NCI-H82 (cell line): ENCODE measurements around the gene SUV39H1.
"Not testable (repeated sequence)": the region's sequence is repeated elsewhere in the genome, so short reads cannot be mapped to it uniquely, and the experiment has no call there.

Source experiments
- DNase-seq: peaks from one replicate; lab custom pipeline; 2025; lab: John Stamatoyannopoulos, UW

The SUV39H1 gene

DNA sequence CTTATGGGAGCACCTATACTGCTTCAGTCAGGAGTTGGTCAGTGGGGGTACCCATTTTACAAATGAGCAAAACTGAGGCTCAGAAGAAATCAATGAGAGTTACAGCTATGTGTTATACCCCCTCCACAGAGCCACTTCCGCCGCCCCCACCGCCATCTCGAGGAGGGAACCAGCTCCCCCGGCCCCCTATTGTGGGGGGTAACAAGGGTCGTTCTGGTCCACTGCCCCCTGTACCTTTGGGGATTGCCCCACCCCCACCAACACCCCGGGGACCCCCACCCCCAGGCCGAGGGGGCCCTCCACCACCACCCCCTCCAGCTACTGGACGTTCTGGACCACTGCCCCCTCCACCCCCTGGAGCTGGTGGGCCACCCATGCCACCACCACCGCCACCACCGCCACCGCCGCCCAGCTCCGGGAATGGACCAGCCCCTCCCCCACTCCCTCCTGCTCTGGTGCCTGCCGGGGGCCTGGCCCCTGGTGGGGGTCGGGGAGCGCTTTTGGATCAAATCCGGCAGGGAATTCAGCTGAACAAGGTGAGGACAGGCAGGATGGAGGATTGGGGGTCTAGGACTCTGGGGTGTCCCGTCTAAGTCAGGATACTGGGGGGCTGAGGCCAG is 7.9 kb upstream of the SUV39H1 start:
- DNase-seq: no peak

DNA sequence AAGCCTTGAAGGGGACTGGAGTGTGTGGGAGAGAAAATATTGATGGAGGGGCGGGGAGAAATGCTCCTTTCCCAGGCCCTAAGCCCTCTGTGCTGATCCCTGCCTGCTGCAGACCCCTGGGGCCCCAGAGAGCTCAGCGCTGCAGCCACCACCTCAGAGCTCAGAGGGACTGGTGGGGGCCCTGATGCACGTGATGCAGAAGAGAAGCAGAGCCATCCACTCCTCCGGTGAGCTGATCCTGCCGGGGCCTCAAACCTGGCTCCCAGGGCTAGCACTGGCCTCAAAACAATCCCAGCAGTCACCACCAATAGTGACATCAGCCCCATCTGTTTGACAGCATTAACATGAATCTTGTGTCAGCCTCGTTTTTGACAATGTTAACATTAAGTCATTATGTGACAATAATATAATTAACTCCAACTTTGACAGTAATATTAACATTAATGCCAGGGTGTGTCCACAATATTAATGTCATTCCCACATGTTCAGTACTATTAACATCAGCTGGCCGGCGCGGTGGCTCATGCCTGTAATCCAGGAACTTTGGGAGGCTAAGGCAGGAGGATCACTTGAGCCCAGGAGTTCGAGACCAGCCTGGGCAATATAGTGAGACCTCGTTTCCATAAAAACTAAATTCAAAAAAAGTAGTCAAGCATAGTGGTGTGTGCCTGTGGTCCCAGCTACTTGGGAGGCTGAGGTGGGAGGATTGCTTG is 7.2 kb upstream of the SUV39H1 start:
- DNase-seq: peak; percentile 48

DNA sequence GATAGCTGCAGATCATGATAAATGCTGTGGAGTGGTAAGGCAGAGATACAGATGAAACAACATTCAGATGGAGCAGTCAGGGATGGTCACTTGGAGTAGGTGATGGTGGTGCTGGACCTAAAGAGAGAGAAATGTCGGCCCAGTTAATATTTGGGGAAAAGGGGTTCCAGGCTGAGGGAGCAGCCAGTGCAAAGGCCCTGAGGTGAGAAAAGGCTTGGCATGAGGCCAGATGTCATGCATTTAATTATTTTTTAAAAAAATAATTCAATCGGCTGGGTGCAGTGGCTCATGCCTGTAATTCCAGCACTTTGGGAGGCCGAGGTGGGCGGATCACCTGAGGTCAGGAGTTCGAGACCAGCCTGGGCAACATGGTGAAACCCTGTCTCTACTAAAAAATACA is 4.8 kb upstream of the SUV39H1 start:
- DNase-seq: not testable (repeated sequence)

DNA sequence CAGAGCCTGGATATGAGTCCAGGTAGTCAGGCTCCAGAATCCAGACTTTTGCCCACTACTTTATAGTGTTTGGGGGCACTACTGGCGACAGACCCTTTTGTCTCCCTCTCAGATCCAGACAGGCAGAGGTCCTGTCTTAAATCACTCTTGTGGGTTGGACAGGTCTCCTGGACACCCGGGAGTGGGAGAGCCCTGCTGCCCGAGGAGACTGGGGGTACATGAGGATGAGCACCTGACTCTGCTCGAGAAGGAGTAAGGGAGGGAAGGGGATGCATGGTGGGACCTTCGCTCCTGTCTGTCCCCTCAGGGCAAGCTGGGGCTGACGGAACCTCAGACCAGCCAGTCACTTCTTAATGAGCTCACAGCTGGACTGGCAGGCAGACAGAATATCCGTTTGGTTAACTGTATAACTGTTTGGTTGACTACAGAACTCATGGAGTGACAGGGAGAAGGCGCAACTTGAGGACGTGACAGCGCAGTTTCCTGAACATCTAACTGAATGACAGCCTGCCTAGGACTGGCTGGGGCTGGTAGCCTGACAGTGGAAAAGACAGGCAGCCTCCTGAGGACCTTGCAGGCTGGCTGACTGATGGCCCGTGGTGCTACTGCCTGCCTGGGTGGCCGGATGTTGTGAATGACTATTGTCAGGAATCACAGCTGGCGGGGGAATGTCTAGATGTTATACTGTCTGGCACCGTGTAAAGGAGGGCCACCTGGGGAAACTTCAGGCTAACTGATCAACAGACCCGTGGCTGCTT is 1.6 kb upstream of the SUV39H1 start:
- DNase-seq: no peak

DNA sequence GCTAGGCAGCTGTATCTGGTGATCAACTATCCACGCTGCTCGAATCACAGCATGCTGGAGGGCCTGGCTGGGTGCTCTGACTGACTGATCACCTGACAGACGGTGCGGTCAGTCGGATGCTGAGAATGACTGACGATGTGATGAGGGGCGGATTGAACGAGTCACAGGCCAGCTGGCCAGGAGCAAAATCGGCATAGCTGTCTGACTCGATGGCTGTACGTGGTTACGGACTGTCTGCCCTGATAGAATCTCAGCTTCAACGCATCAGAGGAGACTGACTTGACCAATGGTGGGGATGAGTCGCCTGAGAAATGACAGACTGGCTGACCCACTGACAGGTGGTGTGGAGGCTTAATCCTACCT is 1.0 kb upstream of the SUV39H1 start:
- DNase-seq: peak; percentile 79

DNA sequence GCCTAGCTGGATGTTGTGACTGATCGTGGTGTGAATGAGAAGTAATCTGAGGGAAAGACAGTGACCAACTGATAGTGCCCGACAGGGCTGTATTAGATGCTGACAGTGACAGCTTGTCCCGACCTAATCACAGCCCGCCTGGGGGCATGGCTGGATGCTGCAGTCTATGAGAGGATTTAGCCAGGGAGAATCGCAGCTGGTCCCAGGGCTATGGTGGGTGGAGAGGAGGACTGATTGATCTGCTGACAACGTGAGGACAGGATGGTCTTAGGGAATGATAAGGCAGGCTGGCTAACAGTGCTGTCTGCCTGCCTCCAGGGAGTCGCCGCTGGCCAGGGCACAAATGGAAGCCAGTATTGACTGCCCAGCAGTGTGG is 621 bp upstream of the SUV39H1 start:
- DNase-seq: peak; percentile 85

DNA sequence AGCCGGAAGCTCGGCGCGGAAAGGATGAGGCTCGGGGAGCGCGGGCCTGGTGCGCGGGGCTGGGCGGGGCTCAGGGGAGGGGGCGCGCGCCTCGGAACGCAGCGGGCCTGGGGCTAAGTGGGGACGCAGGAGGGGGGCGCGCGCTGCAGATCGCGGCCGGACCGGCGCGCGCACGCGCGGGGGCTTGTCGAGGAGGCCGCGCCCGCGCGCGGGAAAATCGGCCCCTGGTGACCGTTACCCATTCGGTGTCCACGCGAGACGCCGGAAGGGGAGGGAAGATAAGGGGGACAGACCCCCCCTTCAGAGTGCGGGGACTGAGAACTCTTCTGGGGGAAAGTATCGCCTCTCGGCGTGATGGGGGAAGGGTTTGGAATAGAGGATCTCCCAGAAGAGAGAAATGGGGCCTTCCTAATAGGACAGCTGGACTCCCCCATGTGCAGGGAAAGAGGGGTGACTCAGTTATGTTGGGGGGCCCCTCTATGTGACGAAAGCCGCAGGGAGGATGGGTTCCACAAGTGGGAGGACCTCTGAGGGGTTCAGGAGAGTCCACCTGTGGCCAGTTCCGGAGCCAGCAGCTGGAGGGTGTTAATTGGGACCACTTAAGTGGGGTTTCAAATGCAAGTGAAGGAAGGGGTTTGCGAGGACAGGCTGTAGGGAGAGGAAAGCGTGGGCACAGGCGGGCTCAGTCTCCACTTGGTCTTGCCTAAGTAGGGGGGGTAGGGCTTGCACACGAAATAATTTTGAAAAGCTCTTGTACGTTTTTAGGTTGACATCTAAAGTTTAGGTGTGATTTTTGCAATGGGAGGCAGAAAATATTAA is 584 bp downstream of the SUV39H1 start:
- DNase-seq: peak; percentile 87

DNA sequence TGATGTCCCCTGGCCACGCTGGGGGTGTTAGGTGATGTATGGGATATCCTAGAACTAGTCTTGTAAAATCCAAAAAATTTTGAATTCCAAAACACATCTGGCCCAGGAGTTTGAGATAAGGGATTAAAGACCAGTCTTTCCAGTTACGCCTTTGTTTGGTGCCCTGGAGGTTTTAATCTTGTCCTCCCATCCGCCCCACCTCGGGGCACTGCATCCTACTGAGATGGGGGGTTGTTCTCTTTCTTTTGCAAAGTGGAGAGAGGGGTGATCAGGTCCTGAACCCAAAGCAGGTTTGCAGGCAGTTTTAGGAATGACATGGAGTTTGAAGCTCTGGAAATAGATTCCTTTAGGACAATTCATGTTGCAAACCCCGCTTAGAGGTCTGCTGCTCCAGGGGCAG is 1.8 kb downstream of the SUV39H1 start:
- no peak for DNase-seq

DNA sequence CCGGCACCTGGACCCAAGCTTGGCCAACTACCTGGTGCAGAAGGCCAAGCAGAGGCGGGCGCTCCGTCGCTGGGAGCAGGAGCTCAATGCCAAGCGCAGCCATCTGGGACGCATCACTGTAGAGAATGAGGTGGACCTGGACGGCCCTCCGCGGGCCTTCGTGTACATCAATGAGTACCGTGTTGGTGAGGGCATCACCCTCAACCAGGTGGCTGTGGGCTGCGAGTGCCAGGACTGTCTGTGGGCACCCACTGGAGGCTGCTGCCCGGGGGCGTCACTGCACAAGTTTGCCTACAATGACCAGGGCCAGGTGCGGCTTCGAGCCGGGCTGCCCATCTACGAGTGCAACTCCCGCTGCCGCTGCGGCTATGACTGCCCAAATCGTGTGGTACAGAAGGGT is 3.7 kb downstream of the SUV39H1 start:
- no peak for DNase-seq

DNA sequence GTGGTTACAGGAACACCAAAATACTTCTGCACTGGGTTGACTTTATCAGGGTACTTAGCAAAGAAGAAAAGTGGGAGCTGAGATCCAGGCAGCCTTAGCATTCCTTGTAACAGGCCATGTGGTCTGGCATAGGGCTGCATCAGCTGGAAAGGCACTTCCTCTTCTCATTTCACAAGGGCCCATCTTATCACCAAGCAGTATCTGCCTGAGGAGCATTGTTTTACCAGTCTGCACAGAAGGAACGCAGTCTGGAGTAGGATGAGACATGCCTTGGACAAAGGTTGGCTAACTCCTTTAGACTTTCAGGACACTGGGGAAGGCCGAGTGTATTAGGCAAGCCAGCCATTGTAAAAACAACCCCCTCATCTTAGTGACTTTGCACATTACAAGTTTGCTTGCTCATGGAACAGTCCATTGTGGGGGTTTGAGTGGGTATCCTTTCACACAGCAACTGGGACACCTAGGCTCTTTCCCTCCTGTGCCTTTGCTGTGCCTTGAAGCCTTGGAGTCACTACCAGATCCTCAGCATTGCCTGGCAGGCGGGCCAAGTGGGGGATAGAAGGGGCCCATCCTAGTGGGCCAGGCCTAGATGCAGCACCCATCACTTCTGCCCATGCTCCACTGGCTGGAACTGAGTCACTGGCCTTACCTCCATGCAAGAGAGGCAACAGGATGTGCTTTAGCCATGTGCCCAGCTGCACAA is 4.6 kb downstream of the SUV39H1 start:
- DNase-seq: no peak

DNA sequence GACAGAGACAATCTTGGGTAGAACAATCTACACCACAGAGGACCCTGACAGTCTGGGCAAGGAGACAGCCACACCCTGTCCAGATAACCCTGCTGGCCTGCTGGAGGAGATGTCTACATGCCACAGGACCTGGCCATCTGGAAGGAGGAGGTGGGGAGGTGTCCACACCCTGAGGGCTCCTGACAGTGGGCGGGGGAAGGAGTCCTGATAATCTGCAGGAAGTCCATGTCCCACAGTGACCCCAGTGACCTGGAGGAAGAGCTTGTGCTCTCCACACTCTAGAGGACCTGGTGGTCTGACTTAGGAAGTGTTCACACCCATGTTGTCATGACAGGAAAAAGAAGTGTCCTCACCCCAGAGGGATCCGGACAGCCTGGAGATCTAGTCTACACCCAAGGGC is 5.5 kb downstream of the SUV39H1 start:
- DNase-seq: no peak

DNA sequence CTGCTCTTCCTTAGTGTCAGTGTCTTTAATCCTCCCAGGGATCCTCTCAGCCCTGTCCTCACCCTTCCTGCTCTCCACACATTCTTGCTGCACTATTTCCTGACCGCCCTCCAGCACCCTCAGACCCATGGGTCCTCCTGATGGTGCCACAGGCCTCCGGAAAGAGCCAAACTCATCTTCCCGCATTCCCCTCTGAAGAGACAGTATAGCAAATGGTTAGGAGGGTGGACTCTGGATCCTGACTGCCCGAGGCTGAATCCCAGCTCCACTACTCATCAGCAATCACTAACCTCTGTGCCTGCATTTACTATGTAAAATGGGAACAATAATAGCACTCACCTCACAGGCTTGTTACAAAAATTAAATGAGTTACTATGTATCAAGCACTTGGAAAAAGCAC is 6.2 kb downstream of the SUV39H1 start:
- no peak for DNase-seq

DNA sequence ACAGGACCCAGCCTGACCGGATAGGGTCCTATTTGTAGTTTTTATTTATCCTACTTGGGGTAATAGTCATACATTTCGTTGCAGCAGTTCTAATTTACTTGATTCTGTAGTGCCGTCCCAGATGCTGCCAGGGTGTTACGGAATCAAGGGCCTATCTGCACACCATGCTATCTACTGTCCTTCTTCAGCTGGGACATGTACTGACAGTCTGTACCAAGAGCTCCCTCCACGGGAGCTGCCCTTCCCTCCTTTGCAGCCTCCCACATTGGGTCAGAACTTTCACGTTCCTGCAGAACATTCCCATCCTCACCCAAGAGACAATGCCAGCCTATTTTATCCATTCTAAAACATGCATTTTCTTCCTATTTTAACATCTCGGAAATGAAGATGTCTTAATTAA is 6.7 kb downstream of the SUV39H1 start:
- DNase-seq: no peak

DNA sequence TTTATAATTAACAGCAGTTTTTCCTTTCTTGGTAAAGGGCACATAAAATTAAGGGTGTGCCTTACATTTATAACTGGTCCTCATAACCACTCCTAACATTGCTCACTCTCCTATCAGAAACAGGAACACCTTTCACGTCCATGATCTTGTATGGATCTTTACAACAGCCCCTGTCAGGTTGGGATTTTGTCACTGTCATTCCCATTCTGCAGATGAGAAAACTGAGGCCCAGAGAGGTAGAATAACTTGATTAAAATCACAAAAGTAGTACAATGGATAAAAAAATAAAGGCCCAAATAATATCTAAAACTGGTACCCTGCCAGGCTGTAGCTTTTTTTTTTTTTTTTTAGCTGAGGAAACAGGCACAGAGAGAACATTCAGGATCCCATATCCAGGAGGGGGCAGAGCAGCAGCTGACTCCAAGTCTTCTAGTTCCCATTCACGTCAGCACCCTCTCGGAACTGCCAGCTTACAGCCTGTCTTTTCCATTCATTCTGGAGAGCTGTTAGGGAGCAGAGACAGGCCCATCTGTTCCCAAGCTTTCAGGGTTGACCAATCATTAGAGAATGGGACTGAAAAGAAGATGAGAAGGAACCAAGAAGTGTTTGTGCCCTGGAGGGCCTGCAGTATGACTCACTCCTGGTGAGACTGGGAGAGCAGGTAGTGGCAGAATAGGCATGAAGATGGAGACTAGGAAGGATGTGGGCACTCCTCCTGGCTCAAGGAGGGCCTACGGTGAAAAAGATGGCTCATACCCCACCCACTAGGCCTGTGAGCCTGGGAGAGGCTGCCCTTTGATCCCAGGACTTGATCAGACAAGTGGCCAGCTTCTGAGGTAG is 7.3 kb downstream of the SUV39H1 start:
- no peak for DNase-seq

DNA sequence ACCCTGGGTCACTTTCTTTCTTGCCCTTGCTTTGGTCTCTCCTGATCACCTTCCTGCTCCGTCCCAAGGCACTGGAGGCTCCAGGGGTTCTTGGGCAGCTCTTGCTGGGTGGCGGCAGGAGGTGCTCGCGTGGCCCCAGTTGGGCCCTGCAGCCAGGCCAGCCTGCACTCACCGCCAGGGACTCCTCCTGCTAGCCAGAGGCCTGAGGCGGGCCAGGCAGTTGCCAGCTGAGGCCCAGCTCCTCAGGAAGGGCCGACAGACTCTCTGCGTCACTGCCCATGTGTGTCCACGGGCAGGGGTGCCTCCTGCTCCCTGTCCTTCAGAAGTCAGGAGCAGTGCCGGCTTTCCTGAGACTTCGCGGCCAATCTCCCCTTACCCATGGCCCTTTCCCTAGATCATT is 9.3 kb downstream of the SUV39H1 start:
- DNase-seq: no peak

DNA sequence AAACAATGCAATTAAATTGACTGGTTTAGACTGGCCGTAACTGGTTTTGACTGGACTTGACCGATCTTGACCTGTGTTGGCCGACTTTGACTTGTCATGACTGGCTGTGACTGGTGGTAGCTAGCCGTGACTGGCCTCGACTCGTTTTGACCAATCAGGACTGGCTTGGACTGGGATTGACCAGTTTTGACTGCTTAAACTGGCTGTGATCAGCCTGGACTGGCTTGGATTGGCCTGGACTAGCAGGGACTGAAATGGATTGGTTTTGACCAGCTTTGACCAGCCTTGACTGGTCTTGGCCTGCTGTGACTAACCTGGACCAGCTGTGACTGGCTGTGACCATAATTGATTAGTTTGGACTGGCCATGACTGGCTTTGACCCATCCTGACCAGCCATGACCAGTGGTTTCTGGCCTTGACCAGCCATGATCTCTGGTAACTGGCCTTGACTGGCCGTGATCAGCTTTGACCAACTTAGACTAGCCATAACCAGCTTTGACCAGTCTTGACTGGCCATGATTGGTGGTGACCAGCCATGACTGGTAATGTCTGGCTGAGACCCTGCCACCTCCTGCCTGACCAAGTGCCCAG is 13.1 kb downstream of the SUV39H1 start:
- DNase-seq: no peak

DNA sequence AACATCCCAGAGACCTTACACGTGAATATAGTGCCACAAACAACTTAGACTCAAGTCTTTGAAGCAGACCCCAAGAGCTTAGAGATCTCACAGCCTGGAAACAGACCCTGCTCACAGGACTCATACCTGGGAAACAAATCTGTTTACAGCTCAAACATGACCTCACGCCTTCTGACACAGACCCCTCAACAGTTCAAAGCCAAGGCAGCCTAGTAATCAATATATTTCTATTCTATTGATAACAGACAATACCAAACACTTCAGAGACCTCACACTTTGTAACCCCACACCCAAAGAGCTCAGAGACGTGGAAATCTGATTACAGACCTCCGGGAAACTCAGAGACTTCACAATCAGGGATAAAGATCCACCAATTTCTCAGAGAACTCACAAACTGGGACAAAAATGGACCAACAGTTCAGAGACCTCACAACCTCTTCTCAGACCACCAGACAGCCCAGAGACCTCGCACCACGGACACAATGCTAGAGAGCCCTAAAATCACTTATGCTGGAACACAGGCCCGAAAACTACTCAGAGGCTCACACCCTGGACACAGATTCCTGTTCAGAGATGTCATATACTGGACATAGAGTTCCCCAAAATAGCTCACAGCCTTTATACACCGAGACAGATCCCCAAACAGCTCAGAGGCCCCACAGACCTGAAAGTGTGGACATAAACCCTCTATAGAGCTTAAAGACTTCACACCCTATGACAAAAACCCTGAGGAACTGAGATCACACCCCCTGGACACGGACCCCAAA is 14.8 kb downstream of the SUV39H1 start:
- no peak for DNase-seq

DNA sequence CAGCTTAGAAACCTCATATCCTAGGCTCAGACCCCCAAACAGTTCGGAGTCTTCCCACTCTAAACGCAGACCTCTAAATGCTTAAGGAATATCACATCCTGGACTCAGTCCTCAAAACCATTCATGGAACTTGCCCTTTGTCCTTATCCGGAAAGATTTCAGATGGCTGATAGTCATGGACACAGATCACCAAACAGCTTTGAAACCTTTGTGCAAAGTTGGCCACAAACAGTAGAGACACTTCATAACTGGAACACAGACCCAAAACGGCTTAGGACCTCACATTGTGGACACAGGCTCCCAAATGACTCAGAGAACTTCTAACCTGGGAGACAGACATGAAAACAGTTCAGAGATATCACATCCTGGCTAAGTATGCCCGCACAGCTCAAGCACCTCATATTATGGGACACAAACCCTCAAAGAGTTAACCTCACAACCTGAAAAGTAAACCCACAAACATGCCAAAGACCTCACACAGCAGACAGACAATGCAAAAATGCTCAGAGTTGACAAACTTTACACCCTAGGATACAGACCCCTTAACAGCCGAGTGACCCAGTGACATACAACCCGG is 15.5 kb downstream of the SUV39H1 start:
- no peak for DNase-seq

DNA sequence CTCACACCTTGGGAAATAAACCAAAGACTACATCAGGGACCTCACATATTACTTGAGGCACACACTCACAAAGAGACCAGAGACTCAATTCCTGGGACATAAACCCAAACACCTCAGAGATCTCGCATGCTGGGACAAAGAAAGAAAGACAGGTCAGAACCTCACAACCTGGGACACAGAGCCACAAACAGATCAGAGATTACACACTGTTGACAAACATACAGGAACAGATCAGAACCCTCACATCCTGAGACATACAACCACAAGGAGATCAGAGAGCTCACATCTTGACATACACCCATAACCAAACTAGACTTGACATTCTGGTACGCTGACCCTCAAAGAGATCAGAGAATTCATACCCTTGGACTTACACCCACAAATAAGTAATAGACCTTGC is 17.3 kb downstream of the SUV39H1 start:
- no peak for DNase-seq

DNA sequence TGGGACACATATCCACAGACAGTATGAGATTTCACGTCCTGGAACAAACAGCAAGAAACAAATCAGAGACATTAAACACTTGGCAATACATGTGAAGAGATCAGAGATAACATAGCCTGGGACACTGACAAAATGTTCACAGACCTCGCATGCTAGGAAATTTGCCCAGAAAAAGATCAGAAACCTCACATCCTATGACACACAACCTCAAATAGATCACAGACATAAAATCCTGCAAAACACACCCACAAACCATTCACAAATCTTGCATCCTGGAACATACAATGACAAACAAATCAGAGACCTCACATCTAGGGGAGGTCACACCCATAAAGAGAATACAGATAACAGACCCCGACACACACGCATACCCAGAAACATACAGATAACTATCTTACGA is 18.0 kb downstream of the SUV39H1 start:
- DNase-seq: no peak
